Mucosa of gallbladder (tissue), 1 donor: ENCODE results near the gene EN1. TPM values are rescaled to one million over a fixed set of nuclear protein-coding genes. Genes with fewer than 3 reads are reported as not detected.
A peak's percentile ranks its signal among the peaks of the same experiment; 100 is the strongest.

ENCODE experiments used
- DNase-seq: peaks from one replicate; pipeline ENCODE4 v3.0.0-alpha.2; 2020; ENCODE audit warnings: low spot score
- total RNA-seq: library from RNA; stranded (reverse); gene quantifications from one replicate; pipeline ENCODE4 v1.2.1, GENCODE V29; 2021
- donor health status: DM: no; HTN: no; CAD: no.

Gene EN1
- total RNA-seq, 1 donor from 2014 or later = not detected

- DNase-seq = no peak
These were observed 9.0 kb upstream of the EN1 start for GRCh38 chr2:118856330-118856977.

GRCh38 chr2:118855451-118856279 is 8.2 kb upstream of the EN1 start:
- DNase-seq = peak; percentile 79

DNA sequence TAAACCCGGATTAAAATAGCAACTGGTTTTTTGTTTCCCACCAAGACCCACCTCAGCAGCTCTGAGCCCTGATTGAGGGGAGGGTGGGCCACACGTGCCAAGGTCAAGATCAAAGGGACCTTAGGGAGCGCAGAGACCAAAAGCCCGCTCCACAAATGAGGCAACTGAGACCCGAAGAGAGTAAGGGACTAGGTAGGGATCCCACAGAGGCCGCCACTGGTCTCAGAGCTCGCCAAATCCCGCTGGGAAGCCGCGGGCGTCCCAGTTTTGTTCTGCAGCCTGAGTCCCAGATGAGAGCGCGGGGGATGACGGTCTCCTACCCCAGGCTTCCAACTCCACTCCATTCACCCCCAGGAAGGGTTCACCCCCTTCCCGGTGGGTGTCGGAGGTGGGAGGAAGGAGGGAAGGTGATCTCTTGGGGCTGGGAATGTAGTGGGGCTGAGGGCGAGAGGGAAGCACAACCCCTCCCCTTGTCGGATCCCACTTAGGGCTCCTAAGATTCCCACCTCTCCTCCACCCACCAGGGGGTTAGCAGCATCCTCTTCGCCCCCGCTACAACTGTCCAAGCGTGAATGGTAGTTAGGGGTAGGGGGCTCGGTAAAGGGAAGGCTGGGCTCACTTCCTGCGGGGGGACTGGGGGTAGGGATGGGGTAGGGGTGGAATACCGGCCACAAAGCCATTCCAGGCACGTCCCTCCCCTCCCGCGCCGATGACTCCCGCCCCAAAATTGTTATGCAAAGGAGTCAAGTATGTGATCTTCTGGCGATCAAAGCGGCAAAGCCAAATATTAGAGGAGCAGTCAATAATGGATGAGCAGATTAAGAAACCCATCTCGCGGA is 7.3 kb upstream of the EN1 start:
- no peak for DNase-seq

- DNase-seq = no peak
These were observed 6.3 kb upstream of the EN1 start for GRCh38 chr2:118853651-118854291.

DNA sequence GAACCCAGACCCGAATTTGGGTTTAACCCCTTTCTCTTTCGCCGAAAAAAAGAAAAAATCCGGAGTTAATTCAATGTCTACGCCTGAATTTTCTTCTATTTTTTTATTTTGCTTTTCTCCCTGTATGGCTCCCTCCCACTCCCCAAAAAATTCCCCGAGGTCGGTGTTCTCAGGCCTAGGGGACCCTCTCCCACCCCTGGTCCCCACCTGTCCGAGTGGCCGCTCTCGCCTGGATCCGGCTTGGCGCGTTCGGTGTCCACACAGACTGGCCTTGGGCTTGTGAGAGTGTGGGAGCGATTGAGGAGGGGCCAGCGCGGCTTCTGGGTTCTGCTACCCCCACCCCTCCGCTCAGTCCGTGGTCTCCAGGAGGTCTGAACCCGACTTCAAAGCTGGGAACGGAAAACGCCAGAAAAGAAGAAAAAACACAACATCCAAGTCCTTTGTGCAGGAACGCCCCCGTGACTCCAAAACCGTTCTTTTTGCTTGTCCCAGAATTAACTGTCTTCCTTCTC is 5.7 kb upstream of the EN1 start:
- DNase-seq = no peak

- no peak for DNase-seq
These were observed 5.2 kb upstream of the EN1 start for GRCh38 chr2:118852605-118853128.

- DNase-seq = no peak
These were observed 4.2 kb upstream of the EN1 start for GRCh38 chr2:118851650-118852049.

GRCh38 chr2:118850901-118851415 is 3.5 kb upstream of the EN1 start:
- DNase-seq = no peak

DNA sequence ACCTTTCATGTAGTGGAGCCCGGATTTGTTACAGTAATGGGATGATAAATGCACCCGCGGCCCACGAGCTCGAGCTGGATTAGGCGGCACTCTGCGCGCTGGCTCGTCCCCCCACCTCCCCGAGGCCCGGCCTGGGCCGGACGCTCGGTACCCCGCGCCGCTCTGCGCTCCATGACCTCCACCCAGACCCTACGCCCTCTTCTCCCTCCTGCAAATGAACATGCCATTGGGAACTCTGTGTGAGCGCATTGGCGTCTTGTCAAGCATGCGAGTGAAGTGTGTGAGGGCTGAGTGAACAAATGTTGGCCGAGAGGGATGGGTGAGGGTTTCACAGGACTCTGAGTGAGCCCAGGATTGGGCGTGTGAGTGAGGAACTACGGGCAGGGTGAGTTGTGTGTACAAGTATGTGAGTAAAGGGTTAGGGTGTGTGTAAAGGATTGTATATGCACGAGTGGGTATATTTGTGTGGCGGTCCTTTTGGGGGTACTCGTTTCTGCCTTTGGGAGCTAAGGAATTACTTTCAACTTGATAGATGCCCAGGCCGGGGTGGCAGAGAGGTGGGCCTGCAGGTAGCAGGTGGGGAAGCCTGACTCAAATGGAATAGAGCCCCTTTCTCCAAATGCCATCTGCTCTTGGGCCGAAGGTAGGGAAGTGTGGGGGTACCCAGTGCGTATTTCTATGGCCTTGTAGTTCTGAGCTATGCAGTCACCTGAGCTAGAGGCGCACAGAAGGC is 2.9 kb upstream of the EN1 start:
- DNase-seq = no peak

- no peak for DNase-seq
These were observed 2.0 kb upstream of the EN1 start for GRCh38 chr2:118849226-118850167.

DNA sequence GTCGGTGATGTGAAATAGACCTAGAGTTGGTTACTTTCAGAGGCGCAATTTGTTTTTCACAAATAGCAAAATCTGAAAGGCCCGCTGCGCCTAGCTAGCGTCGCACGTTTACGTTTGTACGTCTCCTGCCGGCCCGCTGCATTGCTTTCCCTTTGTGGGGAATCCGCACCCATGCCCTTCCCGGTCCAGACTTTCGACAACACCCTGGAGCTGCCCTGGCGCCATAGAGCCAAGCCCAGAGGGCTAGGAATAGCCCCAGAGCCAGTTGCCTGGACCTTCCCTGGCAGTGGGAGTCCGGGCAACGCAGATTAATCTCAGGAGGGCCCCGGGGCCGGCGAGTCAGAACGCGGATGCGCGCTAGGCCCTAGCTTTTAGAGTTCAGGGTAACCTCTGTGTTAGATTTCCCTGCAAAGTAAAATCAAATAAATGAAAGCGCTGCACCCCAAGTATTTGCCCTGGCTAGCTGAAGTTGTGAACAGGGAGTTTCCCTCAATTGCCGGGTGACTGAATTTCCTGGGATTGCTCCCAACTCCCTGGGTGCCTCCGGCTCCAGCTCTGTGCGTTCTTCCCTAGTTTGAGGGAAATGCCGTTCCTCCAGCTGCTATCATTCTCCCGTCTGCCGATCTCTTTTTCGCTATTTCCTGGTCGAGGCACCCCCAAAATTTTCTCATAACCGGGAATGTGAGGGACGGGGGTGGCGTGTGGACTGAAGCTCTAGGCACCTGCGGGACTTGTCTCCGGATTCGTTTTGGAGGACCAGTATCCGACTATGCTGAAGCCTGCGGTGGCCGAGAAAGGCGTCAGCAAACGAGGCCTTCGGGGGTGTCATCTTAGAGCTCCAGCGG is 1.2 kb upstream of the EN1 start:
- DNase-seq = no peak

GRCh38 chr2:118847762-118848172 is 319 bp upstream of the EN1 start:
- DNase-seq = no peak

GRCh38 chr2:118846442-118846952 is 951 bp downstream of the EN1 start:
- no peak for DNase-seq

GRCh38 chr2:118845522-118846441 is 1.7 kb downstream of the EN1 start:
- no peak for DNase-seq

DNA sequence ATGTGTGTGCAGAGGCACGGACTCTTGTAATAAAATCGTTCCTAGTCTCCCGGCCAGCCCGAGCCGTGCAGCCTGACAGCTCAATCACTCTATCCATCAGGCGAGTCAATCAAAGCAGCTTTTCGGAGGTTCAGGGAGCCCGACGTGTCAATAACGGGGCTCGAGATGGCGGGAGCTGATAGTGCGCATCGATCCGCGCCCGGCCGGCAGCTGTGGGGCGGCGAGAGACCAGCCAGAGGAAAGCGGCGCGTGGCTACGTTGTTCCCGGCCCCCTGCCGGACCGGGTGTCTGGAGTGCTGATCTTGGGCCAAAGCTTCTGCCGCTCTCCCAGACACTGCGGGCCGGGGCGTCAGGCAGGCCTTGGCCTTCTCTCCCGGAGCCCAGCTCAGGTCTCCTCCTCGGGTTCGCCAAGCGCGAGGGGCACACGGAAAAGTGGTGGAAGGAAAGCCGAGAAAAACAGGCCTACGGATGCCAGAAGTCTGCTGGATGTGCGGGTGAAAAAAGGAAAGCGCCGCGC is 2.4 kb downstream of the EN1 start:
- no peak for DNase-seq

DNA sequence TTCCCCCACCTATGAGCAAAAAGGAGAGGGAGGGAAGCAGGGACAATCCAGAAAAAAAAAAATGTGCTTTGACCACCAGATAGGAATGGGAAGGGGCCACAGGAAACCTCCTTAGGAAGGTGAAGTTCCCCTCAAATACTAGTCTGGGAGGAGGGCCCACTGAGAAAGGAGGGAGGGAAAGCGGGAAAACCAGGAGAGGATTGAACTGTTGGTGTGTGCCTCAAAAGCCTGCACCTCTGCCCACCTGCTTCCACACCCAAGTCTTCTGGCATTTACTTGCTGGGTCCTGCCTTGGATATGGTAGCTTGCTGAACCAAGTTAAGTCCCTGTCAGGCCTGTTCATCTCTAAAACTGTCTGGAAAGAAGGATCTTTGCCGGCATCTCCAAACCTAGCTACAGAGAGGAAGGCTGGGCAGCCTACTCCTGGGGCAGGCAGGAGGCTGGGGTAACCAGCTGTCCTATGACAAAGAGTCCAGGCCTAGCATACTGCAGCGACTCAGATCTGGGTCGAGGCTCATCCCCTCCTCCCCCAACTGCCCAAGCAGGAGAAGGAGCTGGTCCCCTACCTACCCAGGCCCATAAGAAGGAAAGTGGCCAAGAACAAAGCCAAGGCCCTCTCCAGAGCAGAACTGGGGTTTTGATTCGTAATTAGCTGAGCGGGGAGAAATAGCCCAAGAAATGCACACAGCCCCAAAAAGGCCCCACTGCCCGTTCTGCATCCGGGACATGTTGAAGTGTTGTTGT is 3.0 kb downstream of the EN1 start:
- DNase-seq = no peak
